H9 (cell line): ENCODE results near the gene C7orf57. TPM values are rescaled to one million over a fixed set of nuclear protein-coding genes. Genes with fewer than 3 reads are reported as not detected.

Experiments used
- DNase-seq: peaks from one replicate; pipeline ENCODE4 v3.0.0-alpha.2; 2017
- H2AFZ ChIP-seq: one replicate; pipeline ENCODE4 v1.6.1; 2013; ENCODE audit warnings: mild to moderate bottlenecking, low read length, control low read depth, moderate library complexity
- H2AK5ac ChIP-seq: 2 replicates; pipeline ENCODE4 v1.6.1; 2013; ENCODE audit warnings: low read length, control low read depth, mixed read lengths; ENCODE audit not compliant: insufficient read length
- H2BK120ac ChIP-seq: one replicate; pipeline ENCODE4 v1.6.1; 2013; ENCODE audit warnings: low read depth, mild to moderate bottlenecking, low read length, control low read depth, inconsistent platforms; ENCODE audit not compliant: poor library complexity, severe bottlenecking
- H2BK12ac ChIP-seq: 2 replicates; pipeline ENCODE4 v1.6.1; 2013; ENCODE audit warnings: low read length, control low read depth, mixed read lengths, low read depth; ENCODE audit not compliant: insufficient read length
- H2BK15ac ChIP-seq: 2 replicates; pipeline ENCODE4 v1.6.1; 2013; ENCODE audit warnings: low read depth, low read length, control low read depth
- H2BK20ac ChIP-seq: one replicate; pipeline ENCODE4 v1.6.1; 2013; ENCODE audit warnings: low read depth, mild to moderate bottlenecking, low read length, control low read depth, inconsistent platforms; ENCODE audit not compliant: poor library complexity, severe bottlenecking
- H2BK5ac ChIP-seq: 2 replicates; pipeline ENCODE4 v1.6.1; 2013; ENCODE audit warnings: low read length, control low read depth, mixed read lengths; ENCODE audit not compliant: insufficient read length
- H3K14ac ChIP-seq: 2 replicates; pipeline ENCODE4 v1.6.1; 2013; ENCODE audit warnings: low read length, control low read depth; ENCODE audit not compliant: insufficient read depth
- H3K18ac ChIP-seq: 2 replicates; pipeline ENCODE4 v1.6.1; 2013; ENCODE audit warnings: low read depth, mild to moderate bottlenecking, mixed read lengths, low read length, control low read depth; ENCODE audit not compliant: insufficient read length
- H3K23ac ChIP-seq: 2 replicates; pipeline ENCODE4 v1.6.1; 2013; ENCODE audit warnings: low read length, control low read depth, mixed read lengths, low read depth; ENCODE audit not compliant: insufficient read length
- H3K23me2 ChIP-seq: 2 replicates; pipeline ENCODE4 v1.6.1; 2013; ENCODE audit warnings: low read depth, mild to moderate bottlenecking, mixed read lengths, low read length, control low read depth; ENCODE audit not compliant: insufficient read length, poor library complexity, severe bottlenecking
- H3K27ac ChIP-seq: 2 replicates; pipeline ENCODE4 v1.5.1; 2013; ENCODE audit warnings: low read length, control low read depth, mixed read lengths, low read depth; ENCODE audit not compliant: insufficient read length
- H3K27me3 ChIP-seq: 2 replicates; pipeline ENCODE4 v1.6.1; 2013; ENCODE audit warnings: low read length, control low read depth, inconsistent platforms; ENCODE audit not compliant: insufficient read depth
- H3K4ac ChIP-seq: 2 replicates; pipeline ENCODE4 v1.6.1; 2013; ENCODE audit warnings: low read depth, mild to moderate bottlenecking, control low read depth, inconsistent platforms, low read length, moderate library complexity
- H3K4me1 ChIP-seq: 2 replicates; pipeline ENCODE4 v1.6.1; 2013; ENCODE audit warnings: low read length, control low read depth, inconsistent platforms; ENCODE audit not compliant: insufficient read depth
- H3K4me2 ChIP-seq: 2 replicates; pipeline ENCODE4 v1.6.1; 2013; ENCODE audit warnings: low read length, control low read depth, mixed read lengths; ENCODE audit not compliant: insufficient read length, insufficient read depth
- H3K56ac ChIP-seq: 2 replicates; pipeline ENCODE4 v1.6.1; 2013; ENCODE audit warnings: low read depth, mild to moderate bottlenecking, mixed read lengths, low read length, control low read depth; ENCODE audit not compliant: insufficient read length
- H3K79me1 ChIP-seq: 2 replicates; pipeline ENCODE4 v1.6.1; 2013; ENCODE audit warnings: low read depth, mild to moderate bottlenecking, moderate library complexity, low read length, control low read depth, inconsistent platforms; ENCODE audit not compliant: insufficient read depth, poor library complexity, severe bottlenecking
- H3K79me2 ChIP-seq: 2 replicates; pipeline ENCODE4 v1.6.1; 2013; ENCODE audit warnings: low read length, control low read depth, inconsistent platforms; ENCODE audit not compliant: insufficient read depth
- H3K9ac ChIP-seq: 2 replicates; pipeline ENCODE4 v1.6.1; 2013; ENCODE audit warnings: low read length, control low read depth, mixed read lengths; ENCODE audit not compliant: insufficient read length; ENCODE audit errors: extremely low read depth
- H3K9me3 ChIP-seq: one replicate; pipeline ENCODE4 v1.6.1; 2013; ENCODE audit warnings: low read depth, low read length, inconsistent platforms; ENCODE audit not compliant: control insufficient read depth
- H3T11ph ChIP-seq: one replicate; pipeline ENCODE4 v1.6.1; 2013; ENCODE audit warnings: mild to moderate bottlenecking, low read length, control low read depth, inconsistent platforms
- H4K20me1 ChIP-seq: one replicate; pipeline ENCODE4 v1.6.1; 2013; ENCODE audit not compliant: control insufficient read depth, insufficient read length, insufficient read depth
- H4K5ac ChIP-seq: 2 replicates; pipeline ENCODE4 v1.6.1; 2013; ENCODE audit warnings: low read depth, mild to moderate bottlenecking, mixed read lengths, low read length, control low read depth; ENCODE audit not compliant: insufficient read length
- H4K8ac ChIP-seq: replicated peaks from 2 replicates; pipeline ENCODE4 v1.6.1; 2013; ENCODE audit warnings: low read length, control low read depth, mixed read lengths, low read depth; ENCODE audit not compliant: insufficient read length
- H4K91ac ChIP-seq: 2 replicates; pipeline ENCODE4 v1.6.1; 2013; ENCODE audit warnings: low read depth, mild to moderate bottlenecking, moderate library complexity, mixed read lengths, low read length, control low read depth; ENCODE audit not compliant: insufficient read length
- H3K27ac Mint-ChIP-seq, 3 experiments: 2 replicates in 2 of 3; 3 replicates in 1 of 3; pipeline ENCODE4 v1.8.0; 2020 to 2021; ENCODE audit warnings: mixed read lengths in 3 of 3, mild to moderate bottlenecking in 1 of 3, moderate library complexity in 1 of 3
- H3K27me3 Mint-ChIP-seq: 2 replicates; pipeline ENCODE4 v1.8.0; 2021; ENCODE audit warnings: low read depth, mild to moderate bottlenecking, moderate library complexity, mixed read lengths
- H3K36me3 Mint-ChIP-seq, 3 experiments: 2 replicates in 2 of 3; 3 replicates in 1 of 3; pipeline ENCODE4 v1.8.0; 2020 to 2021; ENCODE audit warnings: low read depth in 3 of 3, mixed read lengths in 3 of 3; ENCODE audit not compliant: insufficient read depth in 1 of 3
- H3K4me1 Mint-ChIP-seq, 2 experiments: 2 replicates each; pipeline ENCODE4 v1.8.0; 2020; ENCODE audit warnings: mixed read lengths in 2 of 2
- H3K4me3 Mint-ChIP-seq, 2 experiments: 2 replicates in 1 of 2; 3 replicates in 1 of 2; pipeline ENCODE4 v1.8.0; 2020 to 2021; ENCODE audit warnings: mild to moderate bottlenecking in 2 of 2, mixed read lengths in 2 of 2, moderate library complexity in 1 of 2
- H3K9me3 Mint-ChIP-seq, 2 experiments: 2 replicates in 1 of 2; 3 replicates in 1 of 2; pipeline ENCODE4 v1.8.0; 2020; ENCODE audit warnings: mild to moderate bottlenecking in 2 of 2, mixed read lengths in 2 of 2, moderate library complexity in 1 of 2
- WGBS: extraction: QIAGEN DNeasy Blood & Tissue Kit; methylation state at CpG from one replicate; pipeline ENCODE4 v1.1.7; 2013; ENCODE audit warnings: missing lambda C conversion rate, low lambda C conversion rate, mixed read lengths; ENCODE audit not compliant: insufficient read length; ENCODE audit errors: extremely low coverage; 5-methylcytosine and 5-hydroxymethylcytosine counted together
- total RNA-seq: library from RNA; stranded (reverse); gene quantifications from 2 replicates; pipeline ENCODE4 v1.2.1, GENCODE V29; 2021
- TF ChIP-seq, protein P1 (sequence below): fragments of 200-600 bp; sonication (generic); conservative IDR thresholded peaks from 3 replicates; pipeline ENCODE4 v1.8.0; 2021; ENCODE audit warnings: antibody characterized with exemption, mild to moderate bottlenecking

C7orf57 gene
- total RNA-seq, 1 experiment from 2014 or later = not detected

DNA sequence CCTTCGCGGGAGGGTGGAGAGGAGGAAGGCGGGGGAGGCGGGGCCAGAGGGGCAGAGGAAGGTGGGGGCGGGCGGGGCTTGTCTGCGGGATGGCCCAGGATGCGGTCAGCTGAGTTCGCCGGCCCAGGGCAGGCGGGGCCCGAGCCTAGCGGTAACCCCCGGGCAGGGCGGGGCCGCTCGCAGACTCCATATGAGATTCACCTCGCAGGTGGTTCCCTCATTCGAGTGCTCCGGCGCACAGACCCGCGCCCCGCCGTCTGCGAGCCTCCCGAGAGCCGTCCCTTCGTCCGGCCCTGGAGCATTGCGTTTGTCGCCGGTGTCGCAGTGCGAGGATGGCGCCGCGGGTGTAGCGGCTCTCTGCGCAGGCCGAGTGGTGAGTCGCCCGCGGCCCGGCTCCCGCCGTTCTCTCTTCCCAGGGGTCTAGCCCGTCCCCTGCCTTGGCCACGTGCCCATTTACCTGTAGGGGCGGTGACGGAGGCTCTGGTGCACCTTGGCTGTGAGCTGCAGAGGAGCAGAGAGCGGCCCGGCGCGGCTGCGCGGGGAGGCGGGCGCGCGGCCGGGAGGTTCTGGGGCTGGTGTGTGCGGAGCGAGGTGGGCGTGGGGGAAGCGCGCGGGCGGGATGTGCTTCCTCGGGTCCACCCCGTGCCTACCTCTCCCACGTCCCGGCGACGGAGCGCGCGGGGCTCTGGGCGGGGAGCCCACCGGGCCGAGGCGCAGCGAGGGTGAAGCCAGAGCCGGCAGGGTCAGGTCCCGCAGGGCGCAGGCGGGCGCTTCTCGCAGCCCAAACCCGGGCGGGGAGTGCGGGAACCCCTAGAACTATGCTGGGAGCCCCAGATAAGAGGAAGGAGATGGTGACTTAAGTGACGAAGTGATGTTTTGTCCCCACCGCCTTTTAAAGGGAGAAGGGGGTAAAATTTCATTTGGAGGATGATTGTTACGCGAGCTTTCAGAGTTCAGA lies 54.0 kb downstream of the C7orf57 start, which contains the start of gene UPP1:
Gene UPP1, plus strand, starts transcription at position 220 of the 958 bp plus-strand sequence. CDS start 5,519 bp downstream, outside the sequence.
- H2BK12ac ChIP-seq = no peak within 1 kb of the TSS
- peak within 1 kb of the TSS; percentile 12 for H2BK120ac ChIP-seq
- no peak within 1 kb of the TSS for H2AK5ac ChIP-seq
- H2BK15ac ChIP-seq = no peak within 1 kb of the TSS
- H3K27ac Mint-ChIP-seq = peak within 1 kb of the TSS; percentile 95 to 98 (median 95)
- no peak within 1 kb of the TSS for H4K8ac ChIP-seq
- H4K20me1 ChIP-seq = no peaks in the 10 kb centered on the region
- H3K27me3 ChIP-seq = no peaks in the 10 kb centered on the region
- peaks cover 14% of the 10 kb centered on the region for H3K23me2 ChIP-seq
- H3K9me3 ChIP-seq = no peaks in the 10 kb centered on the region
- TF ChIP-seq, protein P1, sequence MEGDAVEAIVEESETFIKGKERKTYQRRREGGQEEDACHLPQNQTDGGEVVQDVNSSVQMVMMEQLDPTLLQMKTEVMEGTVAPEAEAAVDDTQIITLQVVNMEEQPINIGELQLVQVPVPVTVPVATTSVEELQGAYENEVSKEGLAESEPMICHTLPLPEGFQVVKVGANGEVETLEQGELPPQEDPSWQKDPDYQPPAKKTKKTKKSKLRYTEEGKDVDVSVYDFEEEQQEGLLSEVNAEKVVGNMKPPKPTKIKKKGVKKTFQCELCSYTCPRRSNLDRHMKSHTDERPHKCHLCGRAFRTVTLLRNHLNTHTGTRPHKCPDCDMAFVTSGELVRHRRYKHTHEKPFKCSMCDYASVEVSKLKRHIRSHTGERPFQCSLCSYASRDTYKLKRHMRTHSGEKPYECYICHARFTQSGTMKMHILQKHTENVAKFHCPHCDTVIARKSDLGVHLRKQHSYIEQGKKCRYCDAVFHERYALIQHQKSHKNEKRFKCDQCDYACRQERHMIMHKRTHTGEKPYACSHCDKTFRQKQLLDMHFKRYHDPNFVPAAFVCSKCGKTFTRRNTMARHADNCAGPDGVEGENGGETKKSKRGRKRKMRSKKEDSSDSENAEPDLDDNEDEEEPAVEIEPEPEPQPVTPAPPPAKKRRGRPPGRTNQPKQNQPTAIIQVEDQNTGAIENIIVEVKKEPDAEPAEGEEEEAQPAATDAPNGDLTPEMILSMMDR = no peak
- H3K9me3 Mint-ChIP-seq = no peaks in the 10 kb centered on the region; a peak in 1 of 5 replicates
- WGBS = no CpG with 5 or more reads among the region's 96 CpGs
- H3K56ac ChIP-seq = no peak within 1 kb of the TSS
- H2BK5ac ChIP-seq = no peak within 1 kb of the TSS
- peak within 1 kb of the TSS; percentile 79 to 89 for H3K4me3 Mint-ChIP-seq
- no peak within 1 kb of the TSS for H2BK20ac ChIP-seq
- H3K4me1 Mint-ChIP-seq = peaks cover 46 to 53% of the 10 kb centered on the region in 2 experiments
- peak within 1 kb of the TSS; percentile 93 for H3K14ac ChIP-seq
- H3K27ac ChIP-seq = peak within 1 kb of the TSS; percentile 63
- DNase-seq = peak; percentile 95
- peak within 1 kb of the TSS; percentile 67 for H3K9ac ChIP-seq
- H3K79me1 ChIP-seq = no peaks in the 10 kb centered on the region
- H3K23ac ChIP-seq = no peak within 1 kb of the TSS
- H2AFZ ChIP-seq = no peak within 1 kb of the TSS
- peak within 1 kb of the TSS; percentile 95 for H3K18ac ChIP-seq
- no peaks in the 10 kb centered on the region; the same call in none of the 2 replicates for H3K27me3 Mint-ChIP-seq
- H3K79me2 ChIP-seq = 0 out of 2 replicates have a peak, but pooled peaks cover 2% of the 10 kb centered on the region
- peak within 1 kb of the TSS; percentile 57 for H4K5ac ChIP-seq
- H3K36me3 Mint-ChIP-seq = peaks cover 16 to 39% (median 34%) of the 10 kb centered on the region in 3 experiments; a peak in 6 of 7 replicates
- H3K4me2 ChIP-seq = peak within 1 kb of the TSS; percentile 94
- peaks cover 9% of the 10 kb centered on the region; the same call in 1 of the 2 replicates for H3K4me1 ChIP-seq
- no peak within 1 kb of the TSS for H4K91ac ChIP-seq
- H3T11ph ChIP-seq = no peak within 1 kb of the TSS
- H3K4ac ChIP-seq = no peak within 1 kb of the TSS
